Measurements from ENCODE around the gene STEAP1B.
"Not testable (repeated sequence)": the region's sequence is repeated elsewhere in the genome, so short reads cannot be mapped to it uniquely, and the experiment has no call there.

STEAP1B gene

GRCh38 chr7:22501336-22501735 lies 1.3 kb upstream of the STEAP1B start:
- peak; percentile 48 for DNase-seq (ENCODE audit: low read depth)
- H3K4me3 ChIP-seq (ENCODE audit: low read length), result not testable (repeated sequence)
- peak; percentile 30 for TF ChIP-seq CTCF (IDR thresholded peaks at IDR 0.05; ENCODE audit: insufficient read depth, low read depth, low read length, missing control alignments)

- TF ChIP-seq CTCF (IDR thresholded peaks at IDR 0.05; ENCODE audit: insufficient read depth, low read depth, low read length, missing control alignments), result no peak
- no peak overlapping the region for H3K4me3 ChIP-seq (ENCODE audit: low read length)
- DNase-seq (ENCODE audit: low read depth), result no peak
Measured at GRCh38 chr7:22499044-22499443, 944 bp downstream of the STEAP1B start.

- peak; percentile 84 for DNase-seq (ENCODE audit: low read depth)
- H3K4me3 ChIP-seq (ENCODE audit: low read length), result not testable (repeated sequence)
Measured at GRCh38 chr7:22496912-22497311, 3.1 kb downstream of the STEAP1B start.

GRCh38 chr7:22496296-22496888 lies 3.6 kb downstream of the STEAP1B start:
- DNase-seq (ENCODE audit: low read depth), result peak; percentile 73
- not testable (repeated sequence) for H3K4me3 ChIP-seq (ENCODE audit: low read length)

GRCh38 chr7:22493160-22493925 lies 6.6 kb downstream of the STEAP1B start:
- H3K4me3 ChIP-seq (ENCODE audit: low read length), result not testable (repeated sequence)
- DNase-seq (ENCODE audit: low read depth), result peak; percentile 75

GRCh38 chr7:22488643-22489462 lies 11.1 kb downstream of the STEAP1B start:
- DNase-seq (ENCODE audit: low read depth), result peak; percentile 70
- no peak overlapping the region for H3K4me3 ChIP-seq (ENCODE audit: low read length)
- peak; percentile 92 for TF ChIP-seq CTCF (IDR thresholded peaks at IDR 0.05; ENCODE audit: insufficient read depth, low read depth, low read length, missing control alignments)

GRCh38 chr7:22487978-22488642 lies 11.9 kb downstream of the STEAP1B start:
- TF ChIP-seq CTCF (IDR thresholded peaks at IDR 0.05; ENCODE audit: insufficient read depth, low read depth, low read length, missing control alignments), result no peak

GRCh38 chr7:22486597-22486996 lies 13.4 kb downstream of the STEAP1B start:
- no peak for DNase-seq (ENCODE audit: low read depth)
- no peak for TF ChIP-seq CTCF (IDR thresholded peaks at IDR 0.05; ENCODE audit: insufficient read depth, low read depth, low read length, missing control alignments)
- H3K4me3 ChIP-seq (ENCODE audit: low read length), result no peak overlapping the region

More at GRCh38 chr7:22487978-22488642, 11.9 kb downstream of the STEAP1B start:
- no peak for DNase-seq (ENCODE audit: low read depth)
- H3K4me3 ChIP-seq (ENCODE audit: low read length), result no peak overlapping the region

All from epithelial cell of esophagus (primary cell).